A549 (cell line): ENCODE data around the gene SPEN.

Experiments used
- HMGXB4 ChIP-seq: fragments of 250-450 bp; sonication (Bioruptor Pico); IDR thresholded peaks from 2 replicates; pipeline ENCODE4 v1.5.0; 2021; ENCODE audit warnings: mild to moderate bottlenecking, moderate library complexity, borderline replicate concordance
- JUN ChIP-seq, 2 experiments: fragments of >200 bp; sonication (Bioruptor Twin); formaldehyde crosslinking; IDR thresholded peaks; 2 replicates in 1 of 2; 3 replicates in 1 of 2; pipeline ENCODE4 v1.6.1; 2016 to 2017
- JUNB ChIP-seq: fragments of >200 bp; sonication (Bioruptor Twin); formaldehyde crosslinking; IDR thresholded peaks from 2 replicates; pipeline ENCODE4 v1.6.1; 2016
- POLR2A ChIP-seq: IDR thresholded peaks from 2 replicates; pipeline ENCODE4 v1.6.1; 2012; ENCODE audit warnings: mild to moderate bottlenecking, low read length
- POLR2AphosphoS2 ChIP-seq: conservative IDR thresholded peaks from 2 replicates; pipeline ENCODE4 v1.6.1; 2012; ENCODE audit warnings: low read length, improper control_type of control experiment, inconsistent platforms
- RCOR1 ChIP-seq: fragments of 150-350 bp; IDR thresholded peaks from 2 replicates; pipeline ENCODE4 v1.6.1; 2014; ENCODE audit warnings: antibody characterized with exemption, low read length, low read depth
- RFX5 ChIP-seq: fragments of 450-650 bp; IDR thresholded peaks from 2 replicates; pipeline ENCODE4 v1.7.1; 2014; ENCODE audit warnings: antibody characterized with exemption, mild to moderate bottlenecking, moderate library complexity
- TP53 ChIP-seq: fragments of 250-450 bp; sonication (Bioruptor Pico); IDR thresholded peaks from 2 replicates; pipeline ENCODE4 v1.5.0; 2021; ENCODE audit warnings: mild to moderate bottlenecking, moderate library complexity
- TF ChIP-seq, protein P1 (sequence below): fragments of >200 bp; sonication (Bioruptor Twin); formaldehyde crosslinking; IDR thresholded peaks from 3 replicates; pipeline ENCODE4 v1.5.1; 2016
- TF ChIP-seq, protein P2 (sequence below): IDR thresholded peaks from 2 replicates; pipeline ENCODE4 v1.6.1; 2012

GRCh38 chr1:15852828-15853302 is 5.4 kb downstream of the SPEN start:
- no peak for TF ChIP-seq POLR2A
- TF ChIP-seq RCOR1, result no peak
- TF ChIP-seq JUNB, result no peak
- no peak for TF ChIP-seq HMGXB4 (CRISPR knock-in tag)
- TF ChIP-seq, protein P1, sequence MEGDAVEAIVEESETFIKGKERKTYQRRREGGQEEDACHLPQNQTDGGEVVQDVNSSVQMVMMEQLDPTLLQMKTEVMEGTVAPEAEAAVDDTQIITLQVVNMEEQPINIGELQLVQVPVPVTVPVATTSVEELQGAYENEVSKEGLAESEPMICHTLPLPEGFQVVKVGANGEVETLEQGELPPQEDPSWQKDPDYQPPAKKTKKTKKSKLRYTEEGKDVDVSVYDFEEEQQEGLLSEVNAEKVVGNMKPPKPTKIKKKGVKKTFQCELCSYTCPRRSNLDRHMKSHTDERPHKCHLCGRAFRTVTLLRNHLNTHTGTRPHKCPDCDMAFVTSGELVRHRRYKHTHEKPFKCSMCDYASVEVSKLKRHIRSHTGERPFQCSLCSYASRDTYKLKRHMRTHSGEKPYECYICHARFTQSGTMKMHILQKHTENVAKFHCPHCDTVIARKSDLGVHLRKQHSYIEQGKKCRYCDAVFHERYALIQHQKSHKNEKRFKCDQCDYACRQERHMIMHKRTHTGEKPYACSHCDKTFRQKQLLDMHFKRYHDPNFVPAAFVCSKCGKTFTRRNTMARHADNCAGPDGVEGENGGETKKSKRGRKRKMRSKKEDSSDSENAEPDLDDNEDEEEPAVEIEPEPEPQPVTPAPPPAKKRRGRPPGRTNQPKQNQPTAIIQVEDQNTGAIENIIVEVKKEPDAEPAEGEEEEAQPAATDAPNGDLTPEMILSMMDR, result no peak
- TF ChIP-seq, protein P2, sequence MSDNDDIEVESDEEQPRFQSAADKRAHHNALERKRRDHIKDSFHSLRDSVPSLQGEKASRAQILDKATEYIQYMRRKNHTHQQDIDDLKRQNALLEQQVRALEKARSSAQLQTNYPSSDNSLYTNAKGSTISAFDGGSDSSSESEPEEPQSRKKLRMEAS, result no peak
- no peak for TF ChIP-seq POLR2AphosphoS2
- TF ChIP-seq RFX5, result no peak
- TF ChIP-seq TP53, result no peak
- TF ChIP-seq JUN (IDR thresholded peaks at IDR 0.05), result no peak
